ENCODE data around the gene ANKRD22. TPM values are rescaled to one million over a fixed set of nuclear protein-coding genes. Genes with fewer than 3 reads are reported as not detected.

ANKRD22 gene
- polyA plus RNA-seq, 1 of the 3 experiments (the other 2 are of a cell fraction) = 0.15 TPM

GRCh38 chr10:88782222-88782621 lies 69.4 kb downstream of the ANKRD22 start:
- Histone ChIP-seq H2AFZ (ENCODE audit: low read depth) (no peak overlapping the region), H4K20me1 (ENCODE audit: insufficient read depth) (no peaks in the 10 kb centered on the region), H3K9me2 (no peaks in the 10 kb centered on the region), H3F3A (replicated peaks; ENCODE audit: insufficient read depth) (no peaks in the 10 kb centered on the region), H3K27me3 (ENCODE audit: insufficient read depth) (no peaks in the 10 kb centered on the region), H3K9me3 (no peaks in the 10 kb centered on the region), H3K4me1 (ENCODE audit: control insufficient read depth in 1 of 2, insufficient read depth in 2 of 2, low read depth in 1 of 2, low read length in 1 of 2) (no peaks in the 10 kb centered on the region), H3K4me2 (no peak overlapping the region), H3K27ac (ENCODE audit: low read depth in 2 of 2, low read length in 1 of 2) (no peak overlapping the region), H3K4me3 (ENCODE audit: low read depth in 2 of 2, low read length in 1 of 2) (no peak overlapping the region), H3K79me2 (ENCODE audit: insufficient read depth) (no peaks in the 10 kb centered on the region), H3K9ac (no peak overlapping the region), H3K36me3 (replicated peaks in 1 of 2; ENCODE audit: control insufficient read depth in 1 of 2, insufficient read depth in 2 of 2, low read length in 1 of 2) (no peaks in the 10 kb centered on the region)
- CTCF ChIA-PET = no interaction called here
- 93% methylated on average over 3 of the region's 3 CpGs for WGBS (ENCODE audit: low lambda C conversion rate)
- no peak for TF ChIP-seq GATA2 (CRISPR knock-in tag; IDR thresholded peaks at IDR 0.05)
- POLR2A ChIA-PET = no interaction called here
- no peak for DNase-seq

- POLR2A ChIA-PET = no interaction called here
- no peak for DNase-seq
Observed at GRCh38 chr10:88781206-88781605, 70.4 kb downstream of the ANKRD22 start.

More at GRCh38 chr10:88781206-88781605, 70.4 kb downstream of the ANKRD22 start:
- TF ChIP-seq TEAD4 (IDR thresholded peaks at IDR 0.05; ENCODE audit: borderline replicate concordance, insufficient read depth) = no peak
- no peak for TF ChIP-seq FOXJ3 (CRISPR knock-in tag; IDR thresholded peaks at IDR 0.05)
- no peak for TF ChIP-seq PBX3 (IDR thresholded peaks at IDR 0.05)
- TF ChIP-seq REST (IDR thresholded peaks at IDR 0.05; ENCODE audit: low read depth, low read length) = no peak
- TF ChIP-seq IRF3 (IDR thresholded peaks at IDR 0.05; ENCODE audit: low read depth, low read length) = no peak
- no peak for TF ChIP-seq GABPA (IDR thresholded peaks at IDR 0.05; ENCODE audit: low read depth)
- Histone ChIP-seq H3K9ac (no peak overlapping the region), H3F3A (replicated peaks; ENCODE audit: insufficient read depth) (no peaks in the 10 kb centered on the region), H3K27ac (ENCODE audit: low read depth in 2 of 2, low read length in 1 of 2) (no peak overlapping the region), H3K4me3 (ENCODE audit: low read depth in 2 of 2, low read length in 1 of 2) (no peak overlapping the region), H3K4me2 (no peak overlapping the region), H3K4me1 (ENCODE audit: control insufficient read depth in 1 of 2, insufficient read depth in 2 of 2, low read depth in 1 of 2, low read length in 1 of 2) (no peaks in the 10 kb centered on the region), H3K9me3 (no peaks in the 10 kb centered on the region), H4K20me1 (ENCODE audit: insufficient read depth) (no peaks in the 10 kb centered on the region), H2AFZ (ENCODE audit: low read depth) (no peak overlapping the region), H3K9me2 (no peaks in the 10 kb centered on the region), H3K79me2 (ENCODE audit: insufficient read depth) (no peaks in the 10 kb centered on the region), H3K27me3 (ENCODE audit: insufficient read depth) (no peaks in the 10 kb centered on the region), H3K36me3 (replicated peaks in 1 of 2; ENCODE audit: control insufficient read depth in 1 of 2, insufficient read depth in 2 of 2, low read length in 1 of 2) (no peaks in the 10 kb centered on the region)
- CTCF ChIA-PET = interaction anchor here (0.9 to 1.6 kb wide), 2 partner anchors 28 to 54 kb away, joined by 3 read pairs; no protein-coding TSS in a partner anchor
- WGBS (ENCODE audit: low lambda C conversion rate) = 55% methylated on average over 2 of the region's 2 CpGs

Other genes starting within 250 kb of the ANKRD22 start
- 0.06 and 0.07 TPM in 2 replicates for gene LIPF, start 187.4 kb downstream of the ANKRD22 start, polyA plus RNA-seq (2012; rRNA removed)
- gene LIPK, start 145.6 kb downstream of the ANKRD22 start, polyA plus RNA-seq (2012; rRNA removed) = not detected in 2 replicates
- gene LIPN, start 91.8 kb downstream of the ANKRD22 start, polyA plus RNA-seq (2012; rRNA removed) = not detected in 2 replicates
- not detected in 2 replicates for gene LIPM, start 49.1 kb downstream of the ANKRD22 start, polyA plus RNA-seq (2012; rRNA removed)
- 25.1 and 32.6 TPM in 2 replicates for gene STAMBPL1, start 28.4 kb upstream of the ANKRD22 start, polyA plus RNA-seq (2012; rRNA removed)
- gene ACTA2, start 100.9 kb upstream of the ANKRD22 start, polyA plus RNA-seq (2012; rRNA removed) = 119 and 130 TPM in 2 replicates
- 31.5 and 44.2 TPM in 2 replicates for gene FAS, start 139.0 kb upstream of the ANKRD22 start, polyA plus RNA-seq (2012; rRNA removed)

All from SK-N-SH (cell line).